DND-41 (cell line): ENCODE results near the gene ARL8A.
A peak's percentile ranks its signal among the peaks of the same experiment; 100 is the strongest.

ENCODE experiments used
- ATAC-seq: fragments of 200-7000 bp; cut with Tn5 transposase; 3 replicates; pipeline ENCODE4 v1.9.1; 2021; ENCODE audit warnings: low read depth; ENCODE audit not compliant: insufficient read depth
- DNase-seq: peaks from one replicate; pipeline ENCODE4 v3.0.0-alpha.2; 2020
- H2AFZ ChIP-seq: 2 replicates; pipeline ENCODE4 v1.6.0; 2012; ENCODE audit warnings: low read depth, low read length
- H3K27ac ChIP-seq: 2 replicates; pipeline ENCODE4 v1.5.1; 2012; ENCODE audit warnings: low read length, inconsistent platforms
- H3K27me3 ChIP-seq: fragments of 200-600 bp; sonication (generic); 2 replicates; pipeline ENCODE4 v1.6.0; 2012; ENCODE audit warnings: low read length, mild to moderate bottlenecking, inconsistent platforms; ENCODE audit not compliant: insufficient read depth, poor library complexity
- H3K36me3 ChIP-seq: 2 replicates; pipeline ENCODE4 v1.5.1; 2012; ENCODE audit warnings: low read length, inconsistent platforms; ENCODE audit not compliant: insufficient read depth
- H3K4me1 ChIP-seq: 2 replicates; pipeline ENCODE4 v1.5.1; 2012; ENCODE audit warnings: mild to moderate bottlenecking, low read length; ENCODE audit not compliant: insufficient read depth
- H3K4me2 ChIP-seq: 2 replicates; pipeline ENCODE4 v1.6.0; 2012; ENCODE audit warnings: mild to moderate bottlenecking, moderate library complexity, low read length, inconsistent platforms; ENCODE audit not compliant: insufficient read depth
- H3K4me3 ChIP-seq, 2 experiments: fragments of 200-600 bp in 1 of 2; shearing (Covaris generic) in 1 of 2; 2 replicates each; pipeline ENCODE4 v1.5.1; 2012 to 2016; ENCODE audit warnings: inconsistent platforms in 2 of 2, low read length in 2 of 2, mild to moderate bottlenecking in 2 of 2, low read depth in 1 of 2, moderate library complexity in 1 of 2
- H3K79me2 ChIP-seq: 2 replicates; pipeline ENCODE4 v1.6.0; 2012; ENCODE audit warnings: low read length, inconsistent platforms; ENCODE audit not compliant: insufficient read depth
- H3K9ac ChIP-seq: 2 replicates; pipeline ENCODE4 v1.6.0; 2012; ENCODE audit warnings: low read depth, mild to moderate bottlenecking, inconsistent platforms, low read length, moderate library complexity
- H3K9me3 ChIP-seq: 2 replicates; pipeline ENCODE4 v1.5.1; 2012; ENCODE audit warnings: low read length, moderate library complexity, mild to moderate bottlenecking, inconsistent platforms; ENCODE audit not compliant: insufficient read depth, severe bottlenecking
- H4K20me1 ChIP-seq: 2 replicates; pipeline ENCODE4 v1.6.0; 2012; ENCODE audit warnings: low read length; ENCODE audit not compliant: insufficient read depth
- CTCF ChIP-seq: IDR thresholded peaks from 2 replicates; pipeline ENCODE4 v1.5.1; 2012; ENCODE audit warnings: borderline replicate concordance, low read length, moderate library complexity, mild to moderate bottlenecking; ENCODE audit not compliant: poor library complexity, severe bottlenecking; ENCODE audit errors: extremely low read depth
- EZH2 ChIP-seq: IDR thresholded peaks from 3 replicates; pipeline ENCODE4 v1.6.1; 2012; ENCODE audit warnings: borderline replicate concordance, low read depth, mild to moderate bottlenecking, moderate library complexity, low read length, inconsistent platforms; ENCODE audit not compliant: severe bottlenecking

The ARL8A gene

GRCh38 chr1:202124142-202124541 lies 20.4 kb downstream of the ARL8A start:
- no peak overlapping the region for H3K4me2 ChIP-seq
- no peaks in the 10 kb centered on the region for H3K36me3 ChIP-seq
- H3K27me3 ChIP-seq = peaks cover 8% of the 10 kb centered on the region
- H3K4me1 ChIP-seq = no peaks in the 10 kb centered on the region
- no peak overlapping the region for H3K9ac ChIP-seq
- no peak overlapping the region for H3K4me3 ChIP-seq
- no peak for TF ChIP-seq EZH2
- no peak for TF ChIP-seq CTCF
- H3K27ac ChIP-seq = no peak overlapping the region
- ATAC-seq = no peak
- H3K9me3 ChIP-seq = no peaks in the 10 kb centered on the region
- H4K20me1 ChIP-seq = 0 out of 2 replicates have a peak, but pooled peaks cover 3% of the 10 kb centered on the region
- no peak overlapping the region for H2AFZ ChIP-seq
- H3K79me2 ChIP-seq = no peaks in the 10 kb centered on the region
- no peak for DNase-seq

- no peaks in the 10 kb centered on the region for H3K9me3 ChIP-seq
- H3K4me1 ChIP-seq = no peaks in the 10 kb centered on the region
- no peak for ATAC-seq
- no peaks in the 10 kb centered on the region for H3K36me3 ChIP-seq
- no peak overlapping the region for H2AFZ ChIP-seq
- H4K20me1 ChIP-seq = 0 out of 2 replicates have a peak, but pooled peaks cover 3% of the 10 kb centered on the region
- H3K27me3 ChIP-seq = peaks cover 8% of the 10 kb centered on the region
- H3K9ac ChIP-seq = no peak overlapping the region
- TF ChIP-seq EZH2 (no peak), CTCF (no peak)
- H3K79me2 ChIP-seq = no peaks in the 10 kb centered on the region
- DNase-seq = no peak
- H3K4me2 ChIP-seq = no peak overlapping the region
- no peak overlapping the region for H3K4me3 ChIP-seq
- no peak overlapping the region for H3K27ac ChIP-seq
Measured at GRCh38 chr1:202123336-202123813, 21.2 kb downstream of the ARL8A start.

- Histone ChIP-seq H3K4me1 (no peaks in the 10 kb centered on the region), H3K9me3 (no peaks in the 10 kb centered on the region), H3K27me3 (peaks cover 8% of the 10 kb centered on the region), H3K9ac (no peak within 1 kb of the TSS), H2AFZ (0 out of 2 replicates have a peak within 1 kb of the TSS, but pooled peaks have one; percentile 33), H3K4me3 (no peak within 1 kb of the TSS), H3K4me2 (no peak within 1 kb of the TSS), H3K79me2 (no peaks in the 10 kb centered on the region), H4K20me1 (0 out of 2 replicates have a peak, but pooled peaks cover 3% of the 10 kb centered on the region), H3K36me3 (no peaks in the 10 kb centered on the region), H3K27ac (no peak within 1 kb of the TSS)
- TF ChIP-seq EZH2 = no peak
- no peak for TF ChIP-seq CTCF
- no peak for ATAC-seq
- no peak for DNase-seq
Measured at GRCh38 chr1:202122639-202123335, 21.8 kb downstream of the ARL8A start, which contains the start of gene GPR37L1. GPR37L1 (plus strand) TSS chr1:202122917; CDS start chr1:202122964, 47 bp downstream.
